A673 (cell line): ENCODE measurements around the gene MAN1C1.

Source experiments
- CTCF ChIP-seq: fragments of 300-800, 200-600 bp; sonication (generic); conservative IDR thresholded peaks from 2 replicates; pipeline ENCODE4 v1.5.1; 2017; ENCODE audit warnings: low read depth, mild to moderate bottlenecking, antibody characterized with exemption, low read length, moderate library complexity, mixed read lengths
- EZH2 ChIP-seq: fragments of 200-600 bp; sonication (generic); IDR thresholded peaks from 2 replicates; pipeline ENCODE4 v1.6.1; 2017; ENCODE audit warnings: borderline replicate concordance, low read depth, mild to moderate bottlenecking, mixed read lengths, antibody characterized with exemption, low read length; ENCODE audit not compliant: poor library complexity, severe bottlenecking

GRCh38 chr1:25691211-25691610 lies 74.6 kb downstream of the MAN1C1 start:
- TF ChIP-seq CTCF (no peak), EZH2 (no peak)
